Spleen (tissue), 7 donors: ENCODE measurements around the gene RPTN.

Source experiments
- POLR2A ChIP-seq, 3 donors: fragments of 450-650 bp; IDR thresholded peaks; one replicate each; pipeline ENCODE4 v1.5.1; 2017; ENCODE audit warnings: antibody characterized with exemption in 3 of 3, mild to moderate bottlenecking in 1 of 3
- TF ChIP-seq, protein P1 (sequence below), 11 experiments: fragments of 200-600 bp in 7 of 11; fragments of 450-650 bp in 4 of 11; sonication (generic) in 4 of 11; IDR thresholded peaks in 8 of 11; conservative IDR thresholded peaks in 3 of 11; 1 replicate in 7 of 11; 2 replicates in 4 of 11; pipeline versions ENCODE4 v1.4.0 to v1.8.0; 2016 to 2021; ENCODE audit warnings: antibody characterized with exemption in 11 of 11, inconsistent platforms in 4 of 11, mild to moderate bottlenecking in 1 of 11
- donor health status: DM: no; HTN: no; CAD: no; lungs with moderate emphysema.
- donor health status: DM: no; HTN: no; CAD: no.
- donor health status: DM: no; HTN: no; CAD: no.

DNA sequence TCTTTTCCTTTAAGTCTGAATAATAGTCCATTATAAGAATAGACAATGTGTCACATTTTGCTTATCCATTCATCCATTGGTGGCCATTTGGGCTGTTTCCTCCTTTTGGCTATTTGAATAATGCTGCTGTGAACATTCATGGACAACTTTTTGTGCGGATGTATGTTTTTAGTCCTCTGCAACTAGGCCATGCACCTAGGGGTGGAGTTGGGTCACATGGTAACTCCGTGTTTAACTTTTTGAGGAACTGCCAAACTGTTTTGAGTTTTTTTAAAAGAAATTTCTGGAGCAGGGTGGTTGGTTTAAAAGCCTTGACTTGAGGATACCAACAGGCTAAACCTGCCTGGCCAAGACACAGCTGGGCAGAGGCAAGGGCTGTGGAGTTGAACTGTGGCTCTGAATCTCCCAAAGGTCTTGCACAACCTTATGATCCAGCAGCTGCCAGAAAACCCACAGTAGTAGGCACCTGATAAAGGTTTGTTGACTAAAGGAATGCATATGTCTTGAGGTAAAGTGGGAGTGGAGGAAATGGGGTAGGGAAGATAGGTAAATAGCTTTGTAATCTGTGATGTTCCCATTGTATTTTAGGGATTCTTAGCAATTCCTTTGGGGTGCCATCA lies 5.6 kb upstream of the RPTN start:
- TF ChIP-seq, protein P1, sequence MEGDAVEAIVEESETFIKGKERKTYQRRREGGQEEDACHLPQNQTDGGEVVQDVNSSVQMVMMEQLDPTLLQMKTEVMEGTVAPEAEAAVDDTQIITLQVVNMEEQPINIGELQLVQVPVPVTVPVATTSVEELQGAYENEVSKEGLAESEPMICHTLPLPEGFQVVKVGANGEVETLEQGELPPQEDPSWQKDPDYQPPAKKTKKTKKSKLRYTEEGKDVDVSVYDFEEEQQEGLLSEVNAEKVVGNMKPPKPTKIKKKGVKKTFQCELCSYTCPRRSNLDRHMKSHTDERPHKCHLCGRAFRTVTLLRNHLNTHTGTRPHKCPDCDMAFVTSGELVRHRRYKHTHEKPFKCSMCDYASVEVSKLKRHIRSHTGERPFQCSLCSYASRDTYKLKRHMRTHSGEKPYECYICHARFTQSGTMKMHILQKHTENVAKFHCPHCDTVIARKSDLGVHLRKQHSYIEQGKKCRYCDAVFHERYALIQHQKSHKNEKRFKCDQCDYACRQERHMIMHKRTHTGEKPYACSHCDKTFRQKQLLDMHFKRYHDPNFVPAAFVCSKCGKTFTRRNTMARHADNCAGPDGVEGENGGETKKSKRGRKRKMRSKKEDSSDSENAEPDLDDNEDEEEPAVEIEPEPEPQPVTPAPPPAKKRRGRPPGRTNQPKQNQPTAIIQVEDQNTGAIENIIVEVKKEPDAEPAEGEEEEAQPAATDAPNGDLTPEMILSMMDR (IDR thresholded peaks at IDR 0.05 in 8 of 11, conservative IDR thresholded peaks at IDR 0.05 in 3 of 11) = no peak
- no peak for TF ChIP-seq POLR2A (IDR thresholded peaks at IDR 0.05)
